GM23338 (cell line): Measurements from ENCODE around the gene TPRG1. TPM values are rescaled to one million over a fixed set of nuclear protein-coding genes. Genes with fewer than 3 reads are reported as not detected.

Experiments
- ATAC-seq: fragments of 200-7000 bp; cut with Tn5 transposase; 3 replicates; pipeline ENCODE4 v1.9.1; 2020
- DNase-seq: peaks from one replicate; pipeline ENCODE4 v3.0.0-alpha.2; 2015; ENCODE audit warnings: low spot score
- H2AFZ ChIP-seq: fragments of 200-600 bp; sonication (generic); 2 replicates; pipeline ENCODE4 v1.8.0; 2016; ENCODE audit warnings: antibody characterized with exemption, mild to moderate bottlenecking, moderate library complexity
- H3F3A ChIP-seq: fragments of 200-600 bp; sonication (generic); replicated peaks from 2 replicates; pipeline ENCODE4 v1.8.0; 2017; ENCODE audit warnings: antibody characterized with exemption, mixed run types, low read depth
- H3K27ac ChIP-seq: fragments of 200-600 bp; sonication (generic); 2 replicates; pipeline ENCODE4 v1.6.1; 2016; ENCODE audit warnings: low read depth
- H3K27me3 ChIP-seq: fragments of 200-600 bp; sonication (generic); 2 replicates; pipeline ENCODE4 v1.8.0; 2016; ENCODE audit warnings: mild to moderate bottlenecking, mixed run types, moderate library complexity; ENCODE audit not compliant: insufficient read depth
- H3K36me3 ChIP-seq: fragments of 200-600 bp; sonication (generic); 2 replicates; pipeline ENCODE4 v1.8.0; 2016; ENCODE audit warnings: mild to moderate bottlenecking; ENCODE audit not compliant: insufficient read depth
- H3K4me1 ChIP-seq: fragments of 200-600 bp; sonication (generic); 2 replicates; pipeline ENCODE4 v1.8.0; 2016; ENCODE audit warnings: mild to moderate bottlenecking, moderate library complexity; ENCODE audit not compliant: insufficient read depth
- H3K4me2 ChIP-seq: fragments of 200-600 bp; sonication (generic); 2 replicates; pipeline ENCODE4 v1.7.1; 2017; ENCODE audit warnings: mixed run types
- H3K4me3 ChIP-seq: fragments of 200-600 bp; sonication (generic); 2 replicates; pipeline ENCODE4 v1.6.1; 2016; ENCODE audit warnings: mixed run types
- H3K79me2 ChIP-seq: fragments of 200-600 bp; sonication (generic); replicated peaks from 2 replicates; pipeline ENCODE4 v1.8.0; 2017; ENCODE audit warnings: mild to moderate bottlenecking; ENCODE audit not compliant: insufficient read depth
- H3K9me2 ChIP-seq: fragments of 200-600 bp; sonication (generic); 2 replicates; pipeline ENCODE4 v1.8.0; 2017; ENCODE audit not compliant: insufficient read depth
- H4K20me1 ChIP-seq: fragments of 200-600 bp; sonication (generic); replicated peaks from 2 replicates; pipeline ENCODE4 v1.8.0; 2017; ENCODE audit warnings: mild to moderate bottlenecking; ENCODE audit not compliant: insufficient read depth
- H3K27ac Mint-ChIP-seq: 2 replicates; pipeline ENCODE4 v1.8.0; 2020; ENCODE audit warnings: inconsistent platforms, mild to moderate bottlenecking, moderate library complexity, mixed read lengths
- H3K27me3 Mint-ChIP-seq: 3 replicates; pipeline ENCODE4 v1.8.0; 2022; ENCODE audit warnings: low read depth, mild to moderate bottlenecking, moderate library complexity, mixed read lengths, inconsistent platforms; ENCODE audit not compliant: insufficient read depth, poor library complexity
- H3K36me3 Mint-ChIP-seq: 3 replicates; pipeline ENCODE4 v1.8.0; 2021; ENCODE audit warnings: low read depth, mild to moderate bottlenecking, inconsistent platforms, moderate library complexity, mixed read lengths
- H3K4me1 Mint-ChIP-seq: 3 replicates; pipeline ENCODE4 v1.8.0; 2020; ENCODE audit warnings: mild to moderate bottlenecking, inconsistent platforms, mixed read lengths
- H3K4me3 Mint-ChIP-seq: 3 replicates; pipeline ENCODE4 v1.8.0; 2021; ENCODE audit warnings: moderate library complexity, mild to moderate bottlenecking, inconsistent platforms, mixed read lengths
- H3K9me3 Mint-ChIP-seq: 3 replicates; pipeline ENCODE4 v1.8.0; 2020; ENCODE audit warnings: moderate library complexity, mild to moderate bottlenecking, inconsistent platforms, mixed read lengths
- CREB1 ChIP-seq: fragments of 250-450 bp; sonication (Bioruptor Pico); IDR thresholded peaks from 2 replicates; pipeline ENCODE4 v1.5.0; 2020; ENCODE audit warnings: low read depth, mild to moderate bottlenecking, moderate library complexity
- EZH2 ChIP-seq: fragments of 200-600 bp; sonication (generic); IDR thresholded peaks from one replicate; pipeline ENCODE4 v1.8.0; 2017; ENCODE audit warnings: antibody characterized with exemption, mild to moderate bottlenecking, low read depth; ENCODE audit not compliant: unreplicated experiment
- EZH2phosphoT487 ChIP-seq: fragments of 200-600 bp; sonication (generic); IDR thresholded peaks from one replicate; pipeline ENCODE4 v1.8.1; 2018; ENCODE audit warnings: antibody characterized with exemption; ENCODE audit not compliant: unreplicated experiment
- JUNB ChIP-seq: IDR thresholded peaks from one replicate; pipeline ENCODE4 v1.6.1; 2016; ENCODE audit warnings: antibody characterized with exemption; ENCODE audit not compliant: unreplicated experiment
- NANOG ChIP-seq: IDR thresholded peaks from 2 replicates; pipeline ENCODE4 v1.6.1; 2016; ENCODE audit warnings: antibody characterized with exemption, borderline replicate concordance
- POLR2AphosphoS5 ChIP-seq: IDR thresholded peaks from 2 replicates; pipeline ENCODE4 v1.6.1; 2016; ENCODE audit warnings: antibody characterized with exemption, low read depth
- STAT1 ChIP-seq: IDR thresholded peaks from one replicate; pipeline ENCODE4 v1.6.1; 2016; ENCODE audit warnings: antibody characterized with exemption; ENCODE audit not compliant: unreplicated experiment
- ZNF114 ChIP-seq: fragments of 250-450 bp; sonication (Bioruptor Pico); IDR thresholded peaks from 2 replicates; pipeline ENCODE4 v1.5.0; 2020; ENCODE audit warnings: mild to moderate bottlenecking, moderate library complexity
- ZNF331 ChIP-seq: fragments of 250-450 bp; sonication (Bioruptor Pico); IDR thresholded peaks from 2 replicates; pipeline ENCODE4 v1.5.0; 2020; ENCODE audit warnings: low read depth, mild to moderate bottlenecking, moderate library complexity
- polyA plus RNA-seq: library from polyadenylated mRNA; unstranded; fragments of >200 nt; fragmentation: Nextera tagmentation; extraction: Ambion mirVana; gene quantifications from 2 replicates; pipeline ENCODE4 v1.2.1, GENCODE V29; 2016
- total RNA-seq: library from RNA; depleted of rRNA; stranded (reverse); fragments of >200 nt; shearing (Covaris generic); gene quantifications from 2 replicates; pipeline ENCODE4 v1.2.3, GENCODE V29; 2014
- TF ChIP-seq, protein P1 (sequence below), 2 experiments: fragments of 200-600 bp in 1 of 2; sonication (generic) in 1 of 2; conservative IDR thresholded peaks; 2 replicates each; pipeline versions ENCODE4 v1.5.1 to v1.6.1; 2016 to 2017; ENCODE audit warnings: antibody characterized with exemption in 2 of 2, low read depth in 2 of 2, mild to moderate bottlenecking in 2 of 2, moderate library complexity in 1 of 2
- TF ChIP-seq, protein P2 (sequence below): IDR thresholded peaks from 2 replicates; pipeline ENCODE4 v1.6.1; 2016; ENCODE audit warnings: antibody characterized with exemption
- TF ChIP-seq, protein P3 (sequence below): IDR thresholded peaks from one replicate; pipeline ENCODE4 v1.6.1; 2018; ENCODE audit warnings: antibody characterized with exemption; ENCODE audit not compliant: unreplicated experiment

Gene TPRG1
- total and polyA plus RNA-seq, 2 experiments from 2014 or later, result 0.74 to 1.7 TPM

DNA sequence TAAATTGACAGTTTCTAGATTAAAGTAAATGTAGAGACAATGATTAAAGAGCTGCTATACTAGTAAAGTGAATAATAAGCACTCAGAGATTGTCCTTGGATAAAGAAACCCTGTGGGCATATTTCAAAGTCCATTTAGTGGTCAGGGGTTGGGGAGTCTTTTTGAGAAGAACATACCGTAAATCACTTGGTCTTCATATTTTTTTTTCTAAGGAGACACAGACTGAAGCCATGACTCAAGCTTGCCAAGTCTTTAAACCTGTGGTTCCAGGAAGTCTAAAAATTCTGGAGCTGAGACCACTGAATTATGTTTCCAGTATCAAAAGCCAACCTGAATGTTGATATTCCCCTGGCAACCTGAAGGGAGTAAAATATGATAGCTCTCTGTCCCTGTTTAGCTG, 171.0 kb downstream of the TPRG1 start (continued):
- TF ChIP-seq, protein P1, sequence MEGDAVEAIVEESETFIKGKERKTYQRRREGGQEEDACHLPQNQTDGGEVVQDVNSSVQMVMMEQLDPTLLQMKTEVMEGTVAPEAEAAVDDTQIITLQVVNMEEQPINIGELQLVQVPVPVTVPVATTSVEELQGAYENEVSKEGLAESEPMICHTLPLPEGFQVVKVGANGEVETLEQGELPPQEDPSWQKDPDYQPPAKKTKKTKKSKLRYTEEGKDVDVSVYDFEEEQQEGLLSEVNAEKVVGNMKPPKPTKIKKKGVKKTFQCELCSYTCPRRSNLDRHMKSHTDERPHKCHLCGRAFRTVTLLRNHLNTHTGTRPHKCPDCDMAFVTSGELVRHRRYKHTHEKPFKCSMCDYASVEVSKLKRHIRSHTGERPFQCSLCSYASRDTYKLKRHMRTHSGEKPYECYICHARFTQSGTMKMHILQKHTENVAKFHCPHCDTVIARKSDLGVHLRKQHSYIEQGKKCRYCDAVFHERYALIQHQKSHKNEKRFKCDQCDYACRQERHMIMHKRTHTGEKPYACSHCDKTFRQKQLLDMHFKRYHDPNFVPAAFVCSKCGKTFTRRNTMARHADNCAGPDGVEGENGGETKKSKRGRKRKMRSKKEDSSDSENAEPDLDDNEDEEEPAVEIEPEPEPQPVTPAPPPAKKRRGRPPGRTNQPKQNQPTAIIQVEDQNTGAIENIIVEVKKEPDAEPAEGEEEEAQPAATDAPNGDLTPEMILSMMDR (conservative IDR thresholded peaks at IDR 0.05; ENCODE audit: low read depth in 2 of 2), result no peak
- no peak for TF ChIP-seq POLR2AphosphoS5
- TF ChIP-seq, protein P2, sequence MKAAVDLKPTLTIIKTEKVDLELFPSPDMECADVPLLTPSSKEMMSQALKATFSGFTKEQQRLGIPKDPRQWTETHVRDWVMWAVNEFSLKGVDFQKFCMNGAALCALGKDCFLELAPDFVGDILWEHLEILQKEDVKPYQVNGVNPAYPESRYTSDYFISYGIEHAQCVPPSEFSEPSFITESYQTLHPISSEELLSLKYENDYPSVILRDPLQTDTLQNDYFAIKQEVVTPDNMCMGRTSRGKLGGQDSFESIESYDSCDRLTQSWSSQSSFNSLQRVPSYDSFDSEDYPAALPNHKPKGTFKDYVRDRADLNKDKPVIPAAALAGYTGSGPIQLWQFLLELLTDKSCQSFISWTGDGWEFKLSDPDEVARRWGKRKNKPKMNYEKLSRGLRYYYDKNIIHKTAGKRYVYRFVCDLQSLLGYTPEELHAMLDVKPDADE, result no peak
- no peak for TF ChIP-seq CREB1 (CRISPR knock-in tag)
- no peak for TF ChIP-seq ZNF331 (CRISPR knock-in tag)
- no peak for TF ChIP-seq STAT1
- TF ChIP-seq JUNB, result no peak

DNA sequence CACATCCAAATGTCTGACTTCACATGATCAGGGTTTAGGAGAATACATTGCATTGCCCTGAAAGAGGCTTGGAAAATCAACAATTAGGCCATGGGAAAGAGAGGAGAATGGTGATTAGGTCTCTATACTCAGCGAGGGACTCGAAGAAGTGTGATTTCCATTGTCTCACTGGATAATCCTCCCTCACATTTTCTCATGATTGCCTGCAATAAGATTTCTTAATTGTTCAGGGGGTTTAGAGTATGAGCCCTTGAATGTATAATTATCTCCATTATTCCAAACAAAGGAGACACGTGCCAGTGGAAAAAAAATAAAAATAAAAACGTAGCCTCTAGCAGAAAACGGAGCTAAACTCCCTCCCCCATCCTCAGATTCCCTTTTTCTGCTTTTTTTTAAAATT, 173.2 kb downstream of the TPRG1 start:
- Mint-ChIP-seq H3K27ac (no peak overlapping the region), H3K4me1 (no peaks in the 10 kb centered on the region), H3K36me3 (no peaks in the 10 kb centered on the region), H3K9me3 (no peaks in the 10 kb centered on the region), H3K4me3 (no peak overlapping the region), H3K27me3 (no peaks in the 10 kb centered on the region)
- no peaks in the 10 kb centered on the region for H4K20me1 ChIP-seq
- no peak overlapping the region for H3K27ac ChIP-seq
- no peaks in the 10 kb centered on the region for H3K27me3 ChIP-seq
- no peaks in the 10 kb centered on the region for H3F3A ChIP-seq
- H3K4me1 ChIP-seq, result no peaks in the 10 kb centered on the region
- no peak overlapping the region for H3K4me3 ChIP-seq
- DNase-seq, result no peak
- ATAC-seq, result no peak
- H3K4me2 ChIP-seq, result no peak overlapping the region
- H3K79me2 ChIP-seq, result no peaks in the 10 kb centered on the region
- no peaks in the 10 kb centered on the region for H3K9me2 ChIP-seq
- H2AFZ ChIP-seq, result no peak overlapping the region; the same call in 1 of the 2 replicates
- H3K36me3 ChIP-seq, result no peaks in the 10 kb centered on the region
- TF ChIP-seq CREB1 (CRISPR knock-in tag) (no peak), EZH2phosphoT487 (no peak), STAT1 (no peak), NANOG (no peak), POLR2AphosphoS5 (no peak), ZNF114 (no peak), EZH2 (no peak), JUNB (no peak), ZNF331 (CRISPR knock-in tag) (no peak)
- TF ChIP-seq, protein P1 (conservative IDR thresholded peaks at IDR 0.05; ENCODE audit: low read depth in 2 of 2), result no peak
- TF ChIP-seq, protein P3, sequence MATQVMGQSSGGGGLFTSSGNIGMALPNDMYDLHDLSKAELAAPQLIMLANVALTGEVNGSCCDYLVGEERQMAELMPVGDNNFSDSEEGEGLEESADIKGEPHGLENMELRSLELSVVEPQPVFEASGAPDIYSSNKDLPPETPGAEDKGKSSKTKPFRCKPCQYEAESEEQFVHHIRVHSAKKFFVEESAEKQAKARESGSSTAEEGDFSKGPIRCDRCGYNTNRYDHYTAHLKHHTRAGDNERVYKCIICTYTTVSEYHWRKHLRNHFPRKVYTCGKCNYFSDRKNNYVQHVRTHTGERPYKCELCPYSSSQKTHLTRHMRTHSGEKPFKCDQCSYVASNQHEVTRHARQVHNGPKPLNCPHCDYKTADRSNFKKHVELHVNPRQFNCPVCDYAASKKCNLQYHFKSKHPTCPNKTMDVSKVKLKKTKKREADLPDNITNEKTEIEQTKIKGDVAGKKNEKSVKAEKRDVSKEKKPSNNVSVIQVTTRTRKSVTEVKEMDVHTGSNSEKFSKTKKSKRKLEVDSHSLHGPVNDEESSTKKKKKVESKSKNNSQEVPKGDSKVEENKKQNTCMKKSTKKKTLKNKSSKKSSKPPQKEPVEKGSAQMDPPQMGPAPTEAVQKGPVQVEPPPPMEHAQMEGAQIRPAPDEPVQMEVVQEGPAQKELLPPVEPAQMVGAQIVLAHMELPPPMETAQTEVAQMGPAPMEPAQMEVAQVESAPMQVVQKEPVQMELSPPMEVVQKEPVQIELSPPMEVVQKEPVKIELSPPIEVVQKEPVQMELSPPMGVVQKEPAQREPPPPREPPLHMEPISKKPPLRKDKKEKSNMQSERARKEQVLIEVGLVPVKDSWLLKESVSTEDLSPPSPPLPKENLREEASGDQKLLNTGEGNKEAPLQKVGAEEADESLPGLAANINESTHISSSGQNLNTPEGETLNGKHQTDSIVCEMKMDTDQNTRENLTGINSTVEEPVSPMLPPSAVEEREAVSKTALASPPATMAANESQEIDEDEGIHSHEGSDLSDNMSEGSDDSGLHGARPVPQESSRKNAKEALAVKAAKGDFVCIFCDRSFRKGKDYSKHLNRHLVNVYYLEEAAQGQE, result no peak
- TF ChIP-seq, protein P2, result no peak
